GM12875 (cell line): ENCODE results near the gene PRR36.

Experiments used
- H3K4me3 ChIP-seq: one replicate; pipeline ENCODE4 v1.5.1; 2011; ENCODE audit warnings: low read depth, low read length, control low read depth
- TF ChIP-seq, protein P1 (sequence below): IDR thresholded peaks from 2 replicates; pipeline ENCODE4 v1.5.1; 2011; ENCODE audit warnings: low read depth, mild to moderate bottlenecking, control low read depth, inconsistent platforms, low read length, moderate library complexity, borderline replicate concordance; ENCODE audit not compliant: insufficient read depth

The PRR36 gene

DNA sequence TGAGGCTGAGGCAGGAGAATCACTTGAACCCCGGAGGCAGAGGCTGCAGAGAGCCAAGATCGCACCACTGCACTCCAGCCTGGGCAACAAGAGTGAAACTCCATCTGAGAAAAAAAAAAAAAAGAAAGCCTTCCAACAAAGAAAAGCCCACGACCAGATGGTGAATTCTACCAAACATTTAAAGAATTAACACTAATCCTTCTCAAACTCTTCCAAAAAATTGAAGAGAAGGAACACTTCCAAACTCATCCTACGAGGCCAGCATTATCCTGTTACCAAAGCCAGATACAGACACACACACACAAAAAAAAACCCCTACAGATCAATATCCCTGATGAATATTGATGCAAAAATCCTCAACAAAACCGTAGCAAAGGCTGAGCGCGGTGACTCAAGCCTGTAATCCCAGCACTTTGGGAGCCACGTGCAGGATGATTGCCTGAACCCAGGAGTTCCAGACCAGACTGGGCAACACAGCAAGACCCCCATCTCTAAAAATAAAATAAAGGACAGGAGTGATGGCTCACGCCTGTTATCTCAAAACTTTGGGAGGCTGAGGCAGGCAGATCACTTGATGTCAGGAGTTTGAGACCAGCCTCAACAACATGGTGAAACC, 50.4 kb downstream of the PRR36 start:
- TF ChIP-seq, protein P1, sequence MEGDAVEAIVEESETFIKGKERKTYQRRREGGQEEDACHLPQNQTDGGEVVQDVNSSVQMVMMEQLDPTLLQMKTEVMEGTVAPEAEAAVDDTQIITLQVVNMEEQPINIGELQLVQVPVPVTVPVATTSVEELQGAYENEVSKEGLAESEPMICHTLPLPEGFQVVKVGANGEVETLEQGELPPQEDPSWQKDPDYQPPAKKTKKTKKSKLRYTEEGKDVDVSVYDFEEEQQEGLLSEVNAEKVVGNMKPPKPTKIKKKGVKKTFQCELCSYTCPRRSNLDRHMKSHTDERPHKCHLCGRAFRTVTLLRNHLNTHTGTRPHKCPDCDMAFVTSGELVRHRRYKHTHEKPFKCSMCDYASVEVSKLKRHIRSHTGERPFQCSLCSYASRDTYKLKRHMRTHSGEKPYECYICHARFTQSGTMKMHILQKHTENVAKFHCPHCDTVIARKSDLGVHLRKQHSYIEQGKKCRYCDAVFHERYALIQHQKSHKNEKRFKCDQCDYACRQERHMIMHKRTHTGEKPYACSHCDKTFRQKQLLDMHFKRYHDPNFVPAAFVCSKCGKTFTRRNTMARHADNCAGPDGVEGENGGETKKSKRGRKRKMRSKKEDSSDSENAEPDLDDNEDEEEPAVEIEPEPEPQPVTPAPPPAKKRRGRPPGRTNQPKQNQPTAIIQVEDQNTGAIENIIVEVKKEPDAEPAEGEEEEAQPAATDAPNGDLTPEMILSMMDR, result no peak
- no peak overlapping the region for H3K4me3 ChIP-seq

DNA sequence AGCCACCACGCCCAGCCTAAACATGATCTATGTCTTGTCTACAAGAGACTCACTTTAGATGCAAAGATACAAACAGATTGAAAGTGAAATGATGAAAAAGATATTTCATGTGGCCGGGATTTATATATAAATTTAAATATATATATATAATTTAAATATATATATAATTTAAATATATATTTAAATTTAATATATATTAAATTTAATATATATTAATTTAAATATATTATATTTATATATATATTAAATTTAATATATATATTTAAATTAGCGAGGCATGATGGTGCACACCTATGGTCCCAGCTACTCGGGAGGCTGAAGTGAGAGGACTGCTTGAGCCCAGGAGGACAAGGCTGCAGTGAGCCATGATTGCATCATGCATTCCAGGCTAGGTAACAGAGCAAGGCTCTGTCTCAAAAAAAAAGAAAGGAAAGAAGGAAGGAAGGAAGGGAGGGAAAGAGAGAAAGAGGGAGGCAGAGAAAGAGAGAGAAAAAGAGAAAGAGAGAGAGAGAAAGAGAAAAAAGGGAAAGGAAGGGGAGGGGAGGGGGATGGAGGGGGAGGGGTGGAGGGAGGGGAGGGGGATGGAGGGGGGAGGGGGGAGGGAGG, 51.2 kb downstream of the PRR36 start:
- TF ChIP-seq, protein P1, result no peak
- no peak overlapping the region for H3K4me3 ChIP-seq

DNA sequence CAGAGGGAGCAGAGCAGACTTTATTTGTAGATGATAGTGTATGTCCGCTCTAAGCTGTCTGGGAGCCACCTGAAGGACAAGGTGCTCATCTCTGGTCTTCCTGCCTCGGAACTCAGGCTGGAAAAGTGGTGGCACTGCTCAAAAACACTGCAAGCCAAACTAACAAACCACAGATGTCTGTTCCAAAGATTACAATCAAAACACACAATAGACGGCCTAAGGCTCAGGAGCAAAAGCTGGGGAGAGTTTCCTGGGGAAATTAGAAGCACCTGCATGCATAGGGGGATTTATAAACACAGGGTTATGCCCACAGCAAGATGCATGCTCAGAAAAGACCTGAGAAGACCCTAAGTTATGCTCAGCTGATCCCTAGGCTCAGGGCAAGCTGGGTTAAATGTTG, 53.6 kb downstream of the PRR36 start:
- TF ChIP-seq, protein P1, result no peak
- no peak overlapping the region for H3K4me3 ChIP-seq

DNA sequence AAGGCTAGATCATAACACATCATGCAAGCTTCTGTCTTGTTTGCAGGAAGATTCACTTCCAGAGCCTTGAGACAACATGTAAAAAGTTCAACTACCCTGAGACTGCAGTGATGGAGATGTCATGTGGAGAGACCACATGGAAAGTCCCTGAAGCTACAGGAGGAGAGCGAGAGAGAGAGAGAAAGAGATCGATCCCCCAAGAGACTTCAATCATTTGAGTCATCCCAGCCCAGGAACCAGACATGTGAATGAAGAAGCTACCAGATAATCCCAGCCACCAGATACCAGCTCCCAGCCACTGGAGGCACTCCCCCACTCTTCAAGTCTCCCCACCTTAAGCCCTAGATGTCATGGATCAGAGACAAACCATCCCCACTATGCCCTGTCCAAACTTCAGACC, 54.9 kb downstream of the PRR36 start:
- no peak overlapping the region for H3K4me3 ChIP-seq
- TF ChIP-seq, protein P1, result no peak

DNA sequence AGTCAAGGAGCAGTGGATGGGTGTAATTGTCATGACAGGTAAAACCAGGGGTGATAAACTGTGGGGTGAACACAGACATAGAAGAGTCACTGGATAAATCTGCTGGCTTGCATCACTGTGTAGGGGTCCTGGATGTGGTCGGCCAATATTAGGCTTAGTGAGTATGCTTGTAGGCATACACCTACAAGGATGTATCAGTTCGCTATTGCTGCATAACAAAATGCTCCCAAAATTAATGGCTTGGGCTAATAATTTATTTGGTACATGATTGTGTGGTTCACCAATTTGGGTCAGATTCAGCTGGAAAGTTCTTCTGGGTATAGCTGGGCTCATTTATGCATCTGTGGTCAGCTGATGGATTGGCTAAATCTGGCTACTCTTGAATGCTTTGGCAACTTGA, 55.4 kb downstream of the PRR36 start:
- H3K4me3 ChIP-seq, result no peak overlapping the region
- TF ChIP-seq, protein P1, result no peak
